ENCODE measurements around the gene DCP1B. TPM values are rescaled to one million over a fixed set of nuclear protein-coding genes. Genes with fewer than 3 reads are reported as not detected.
"Not testable (repeated sequence)": the region's sequence is repeated elsewhere in the genome, so short reads cannot be mapped to it uniquely, and the experiment has no call there.

DCP1B gene
- total and polyA plus RNA-seq, 7 donors, result 5.5 to 47.7 (median 24.8) TPM

- intact Hi-C loops (cut with DNase I), result no loop called here
- TF ChIP-seq POLR2AphosphoS5 (IDR thresholded peaks at IDR 0.05), result no peak
- Histone ChIP-seq H3K4me1 (peaks cover 0 to 55% (median 43%) of the 10 kb centered on the region in 4 donors), H3K36me3 (peaks cover 20 to 56% (median 37%) of the 10 kb centered on the region in 4 donors), H3K27me3 (no peaks in the 10 kb centered on the region), H3K4me3 (no peak overlapping the region), H3K27ac (peak overlapping the region; percentile 14 to 91 (median 84)), H3K9me3 (no peaks in the 10 kb centered on the region)
- no peak for DNase-seq
- 82 to 94% methylated on average over 1 of the region's 1 CpG for WGBS, 2 donors
Observed at GRCh38 chr12:1947081-1947480, 57.2 kb downstream of the DCP1B start.

GRCh38 chr12:1946296-1946695 lies 58.0 kb downstream of the DCP1B start:
- H3K27ac ChIP-seq, result peak overlapping the region in 3 of 4 donors; percentile 77 to 91 (median 90)
- DNase-seq, result no peak
- intact Hi-C loops (cut with DNase I), result no loop called here

GRCh38 chr12:1945502-1945901 lies 58.8 kb downstream of the DCP1B start:
- peaks cover 0 to 51% (median 37%) of the 10 kb centered on the region in 4 donors for H3K4me1 ChIP-seq
- H3K27me3 ChIP-seq; H3K9me3 ChIP-seq; H3K4me3 ChIP-seq; DNase-seq; intact Hi-C loops (cut with DNase I): not testable (repeated sequence)
- peak overlapping the region in 2 of 4 donors; percentile 90 to 91 for H3K27ac ChIP-seq
- 86 to 93% methylated on average over 5 of the region's 5 CpGs for WGBS, 2 donors
- peaks cover 19 to 59% (median 29%) of the 10 kb centered on the region in 4 donors for H3K36me3 ChIP-seq

More at GRCh38 chr12:1946296-1946695, 58.0 kb downstream of the DCP1B start:
- WGBS, 2 donors, result 82 to 87% methylated on average over 3 of the region's 3 CpGs
- Histone ChIP-seq H3K36me3 (peaks cover 20 to 56% (median 30%) of the 10 kb centered on the region in 4 donors), H3K9me3 (no peaks in the 10 kb centered on the region), H3K27me3 (no peaks in the 10 kb centered on the region), H3K4me3 (no peak overlapping the region), H3K4me1 (peaks cover 0 to 55% (median 43%) of the 10 kb centered on the region in 4 donors)
- TF ChIP-seq EP300 (IDR thresholded peaks at IDR 0.05), result no peak
- TF ChIP-seq POLR2A (IDR thresholded peaks at IDR 0.05), result no peak
- no peak for TF ChIP-seq CTCF (IDR thresholded peaks at IDR 0.05)
- no peak for TF ChIP-seq POLR2AphosphoS5 (IDR thresholded peaks at IDR 0.05)

GRCh38 chr12:1939801-1940607 lies 64.3 kb downstream of the DCP1B start:
- peaks cover 0 to 29% (median 6%) of the 10 kb centered on the region in 4 donors for H3K36me3 ChIP-seq
- intact Hi-C loops (cut with DNase I), result loop anchor here (1.0 to 10.0 kb wide), 5 partner anchors 144 to 645 kb away; no protein-coding TSS in a partner anchor
- peak overlapping the region; percentile 73 to 84 (median 79) for H3K27ac ChIP-seq
- peak; percentile 92 for DNase-seq
- H3K4me1 ChIP-seq, result peaks cover 0 to 63% (median 52%) of the 10 kb centered on the region in 4 donors
- WGBS, 2 donors, result 19 to 36% methylated on average over 16 of the region's 16 CpGs
- no peaks in the 10 kb centered on the region for H3K27me3 ChIP-seq
- H3K4me3 ChIP-seq, result peak overlapping the region in 2 of 4 donors; percentile 1 to 11
- peak; percentile 34 to 63 (median 48) for TF ChIP-seq POLR2AphosphoS5 (IDR thresholded peaks at IDR 0.05)
- TF ChIP-seq CTCF (IDR thresholded peaks at IDR 0.05), result peak; percentile 92 to 99 (median 94)
- TF ChIP-seq POLR2A (IDR thresholded peaks at IDR 0.05), result no peak
- no peak for TF ChIP-seq EP300 (IDR thresholded peaks at IDR 0.05)
- no peaks in the 10 kb centered on the region for H3K9me3 ChIP-seq

- Histone ChIP-seq H3K36me3 (peaks cover 0 to 27% (median 5%) of the 10 kb centered on the region in 4 donors), H3K9me3 (no peaks in the 10 kb centered on the region), H3K27me3 (no peaks in the 10 kb centered on the region), H3K4me3 (peak overlapping the region in 1 of 4 donors; percentile 11), H3K4me1 (peaks cover 0 to 69% (median 55%) of the 10 kb centered on the region in 4 donors), H3K27ac (peak overlapping the region; percentile 73 to 84 (median 79))
- DNase-seq, result no peak
- intact Hi-C loops (cut with DNase I), result loop anchor here (5.0 to 10.0 kb wide), 3 partner anchors 282 to 645 kb away; no protein-coding TSS in a partner anchor
- 14 to 62% methylated on average over 10 of the region's 10 CpGs for WGBS, 2 donors
- TF ChIP-seq CTCF (IDR thresholded peaks at IDR 0.05), result no peak
- no peak for TF ChIP-seq POLR2A (IDR thresholded peaks at IDR 0.05)
- TF ChIP-seq EP300 (IDR thresholded peaks at IDR 0.05), result no peak
- TF ChIP-seq POLR2AphosphoS5 (IDR thresholded peaks at IDR 0.05), result no peak
Observed at GRCh38 chr12:1939331-1939730, 64.9 kb downstream of the DCP1B start.
